H1 (cell line): ENCODE measurements around the gene PAGE5. TPM values are rescaled to one million over a fixed set of nuclear protein-coding genes. Genes with fewer than 3 reads are reported as not detected.

Source experiments
- CTCF ChIA-PET: fragments of 300-600 bp; sonication (Branson Sonifier 250); formaldehyde crosslinking; loops from one replicate; lab custom pipeline; 2021; ENCODE audit not compliant: partially characterized antibody; lab: Charles Lee
- POLR2A ChIA-PET: fragments of 300-600 bp; sonication (Branson Sonifier 250); formaldehyde crosslinking; loops from one replicate; lab custom pipeline; 2021; ENCODE audit warnings: inconsistent platforms; ENCODE audit not compliant: partially characterized antibody; lab: Charles Lee
- DNase-seq, 2 experiments: peaks; one replicate each; pipeline versions ENCODE4 v3.0.0 to v3.0.0-alpha.2; 2010 to 2022; ENCODE audit warnings: low spot score in 2 of 2, low read depth in 1 of 2, mixed read lengths in 1 of 2
- FAIRE-seq: peaks from 2 replicates; lab custom pipeline; 2011; peaks lifted over from hg19 to GRCh38; lab: Jason Lieb, UNC
- H2AFZ ChIP-seq: 2 replicates; pipeline ENCODE4 v1.8.1; 2012; ENCODE audit warnings: low read length, inconsistent platforms
- H2AK5ac ChIP-seq: 2 replicates; pipeline ENCODE4 v1.6.1; 2013; ENCODE audit warnings: low read depth, low read length
- H2BK120ac ChIP-seq: replicated peaks from 2 replicates; pipeline ENCODE3; 2013; ENCODE audit warnings: low read depth, low read length, inconsistent platforms
- H2BK12ac ChIP-seq: 2 replicates; pipeline ENCODE4 v1.6.1; 2013; ENCODE audit warnings: low read depth, low read length
- H2BK15ac ChIP-seq: 2 replicates; pipeline ENCODE4 v1.6.1; 2013; ENCODE audit warnings: low read length
- H2BK20ac ChIP-seq: 2 replicates; pipeline ENCODE4 v1.6.1; 2013; ENCODE audit warnings: low read length
- H2BK5ac ChIP-seq: 2 replicates; pipeline ENCODE4 v1.6.1; 2013; ENCODE audit warnings: low read depth, low read length
- H3K14ac ChIP-seq: 2 replicates; pipeline ENCODE4 v1.6.1; 2013; ENCODE audit warnings: inconsistent platforms; ENCODE audit not compliant: insufficient read length
- H3K18ac ChIP-seq: 2 replicates; pipeline ENCODE4 v1.6.1; 2013; ENCODE audit warnings: low read length; ENCODE audit errors: extremely low read depth
- H3K23ac ChIP-seq: 2 replicates; pipeline ENCODE4 v1.6.1; 2013; ENCODE audit warnings: inconsistent platforms; ENCODE audit not compliant: insufficient read length
- H3K23me2 ChIP-seq: 2 replicates; pipeline ENCODE4 v1.6.1; 2013; ENCODE audit warnings: low read depth, low read length
- H3K27ac ChIP-seq: 2 replicates; pipeline ENCODE4 v1.6.1; 2011; ENCODE audit warnings: low read depth, low read length, inconsistent platforms
- H3K27me3 ChIP-seq, 4 experiments: replicated peaks in 1 of 4; 1 replicate in 1 of 4; 2 replicates in 3 of 4; pipeline versions ENCODE4 v1.6.1 to v1.8.1; 2011 to 2013; ENCODE audit warnings: low read length in 3 of 4, mild to moderate bottlenecking in 3 of 4, inconsistent platforms in 2 of 4, mixed read lengths in 2 of 4, moderate library complexity in 1 of 4; ENCODE audit not compliant: control insufficient read depth in 3 of 4, insufficient read depth in 3 of 4; ENCODE audit errors: extremely low read depth in 1 of 4
- H3K36me3 ChIP-seq, 4 experiments: 2 replicates each; pipeline versions ENCODE4 v1.6.1 to v1.8.1; 2011 to 2013; ENCODE audit warnings: mild to moderate bottlenecking in 4 of 4, low read length in 3 of 4, moderate library complexity in 2 of 4, control low read depth in 1 of 4, inconsistent platforms in 1 of 4; ENCODE audit not compliant: insufficient read depth in 4 of 4, control insufficient read depth in 2 of 4
- H3K4ac ChIP-seq: replicated peaks from 2 replicates; pipeline ENCODE3; 2013; ENCODE audit warnings: low read length, low read depth, mixed read lengths, inconsistent platforms; ENCODE audit not compliant: insufficient read length
- H3K4me1 ChIP-seq, 4 experiments: replicated peaks in 1 of 4; 1 replicate in 1 of 4; 2 replicates in 3 of 4; pipeline versions ENCODE4 v1.6.1 to v1.8.1; 2011 to 2013; ENCODE audit warnings: low read length in 3 of 4, inconsistent platforms in 2 of 4, mixed read lengths in 1 of 4; ENCODE audit not compliant: insufficient read depth in 4 of 4, control insufficient read depth in 3 of 4
- H3K4me2 ChIP-seq, 2 experiments: 2 replicates each; pipeline versions ENCODE4 v1.6.1 to v1.8.1; 2011 to 2013; ENCODE audit warnings: low read depth in 2 of 2, low read length in 2 of 2, control low read depth in 1 of 2, inconsistent platforms in 1 of 2, mild to moderate bottlenecking in 1 of 2; ENCODE audit not compliant: insufficient read depth in 1 of 2
- H3K4me3 ChIP-seq, 4 experiments: fragments of 200-600, 300-600 bp in 1 of 4; sonication (generic), shearing (Covaris generic), sonication (Bioruptor Twin) in 1 of 4; 2 replicates each; pipeline versions ENCODE4 v1.5.1 to v1.8.1; 2011 to 2016; ENCODE audit warnings: low read length in 4 of 4, low read depth in 3 of 4, control low read depth in 2 of 4, inconsistent platforms in 2 of 4, mild to moderate bottlenecking in 2 of 4, mixed read lengths in 1 of 4, moderate library complexity in 1 of 4; ENCODE audit not compliant: insufficient read depth in 2 of 4; ENCODE audit errors: extremely low read depth in 1 of 4
- H3K56ac ChIP-seq: replicated peaks from 2 replicates; pipeline ENCODE3; 2013; ENCODE audit warnings: low read depth, mild to moderate bottlenecking, mixed read lengths, low read length, inconsistent platforms; ENCODE audit not compliant: insufficient read length
- H3K79me1 ChIP-seq: 2 replicates; pipeline ENCODE4 v1.6.1; 2013; ENCODE audit warnings: low read depth, low read length, control low read depth
- H3K79me2 ChIP-seq, 2 experiments: 2 replicates each; pipeline versions ENCODE4 v1.6.1 to v1.8.1; 2012 to 2013; ENCODE audit warnings: low read length in 2 of 2, mild to moderate bottlenecking in 2 of 2, inconsistent platforms in 1 of 2; ENCODE audit not compliant: insufficient read depth in 2 of 2, control insufficient read depth in 1 of 2
- H3K9ac ChIP-seq, 4 experiments: replicated peaks in 1 of 4; 1 replicate in 1 of 4; 2 replicates in 3 of 4; pipeline versions ENCODE4 v1.6.1 to v1.8.1; 2011 to 2013; ENCODE audit warnings: low read depth in 3 of 4, low read length in 3 of 4, control low read depth in 2 of 4, mild to moderate bottlenecking in 2 of 4, moderate library complexity in 2 of 4, inconsistent platforms in 1 of 4; ENCODE audit errors: extremely low read depth in 1 of 4
- H3K9me3 ChIP-seq, 2 experiments: 2 replicates each; pipeline versions ENCODE4 v1.6.1 to v1.8.1; 2012 to 2013; ENCODE audit warnings: mild to moderate bottlenecking in 2 of 2, moderate library complexity in 2 of 2, control low read depth in 1 of 2, inconsistent platforms in 1 of 2, low read depth in 1 of 2, low read length in 1 of 2, mixed read lengths in 1 of 2; ENCODE audit not compliant: insufficient read depth in 2 of 2
- H4K20me1 ChIP-seq, 2 experiments: replicated peaks in 1 of 2; 2 replicates each; pipeline versions ENCODE3 to v1.8.1; 2011 to 2013; ENCODE audit warnings: inconsistent platforms in 2 of 2, low read length in 2 of 2, mild to moderate bottlenecking in 1 of 2; ENCODE audit not compliant: insufficient read depth in 2 of 2, control insufficient read depth in 1 of 2
- H4K5ac ChIP-seq: 2 replicates; pipeline ENCODE4 v1.6.1; 2013; ENCODE audit warnings: low read length, low read depth, mixed read lengths, inconsistent platforms; ENCODE audit not compliant: insufficient read length
- H4K8ac ChIP-seq: 2 replicates; pipeline ENCODE4 v1.8.0; 2013; ENCODE audit warnings: mild to moderate bottlenecking, moderate library complexity, low read length, inconsistent platforms; ENCODE audit not compliant: insufficient read depth; ENCODE audit errors: extremely low read depth
- H4K91ac ChIP-seq: replicated peaks from 2 replicates; pipeline ENCODE3; 2013; ENCODE audit warnings: low read length, mixed read lengths, inconsistent platforms; ENCODE audit not compliant: insufficient read length
- EP300 ChIP-seq, 2 experiments: IDR thresholded peaks; 1 replicate in 1 of 2; 2 replicates in 1 of 2; pipeline ENCODE4 v1.6.1; 2011 to 2012; ENCODE audit warnings: low read depth in 2 of 2, low read length in 2 of 2, mild to moderate bottlenecking in 2 of 2, borderline replicate concordance in 1 of 2, inconsistent platforms in 1 of 2, moderate library complexity in 1 of 2
- GABPA ChIP-seq: IDR thresholded peaks from 2 replicates; pipeline ENCODE4 v1.6.1; 2011; ENCODE audit warnings: mild to moderate bottlenecking, low read length, moderate library complexity, borderline replicate concordance; ENCODE audit not compliant: insufficient read depth
- RAD21 ChIP-seq, 2 experiments: IDR thresholded peaks in 1 of 2; conservative IDR thresholded peaks in 1 of 2; 2 replicates each; pipeline ENCODE4 v1.6.1; 2011; ENCODE audit warnings: low read depth in 2 of 2, low read length in 2 of 2, improper control_type of control experiment in 1 of 2, inconsistent platforms in 1 of 2, mild to moderate bottlenecking in 1 of 2, moderate library complexity in 1 of 2
- SAP30 ChIP-seq: fragments of 300-600 bp; sonication (generic); IDR thresholded peaks from 2 replicates; pipeline ENCODE4 v1.7.1; 2012; ENCODE audit warnings: low read length, moderate library complexity, mild to moderate bottlenecking, inconsistent platforms; ENCODE audit not compliant: insufficient read depth, insufficient replicate concordance
- SP2 ChIP-seq: IDR thresholded peaks from 2 replicates; pipeline ENCODE4 v1.6.1; 2012; ENCODE audit warnings: mild to moderate bottlenecking, low read length, inconsistent platforms
- SP4 ChIP-seq: IDR thresholded peaks from 2 replicates; pipeline ENCODE4 v1.6.1; 2012; ENCODE audit warnings: low read length, inconsistent platforms
- SRF ChIP-seq: IDR thresholded peaks from 2 replicates; pipeline ENCODE4 v1.6.1; 2011; ENCODE audit warnings: mild to moderate bottlenecking, low read depth, low read length, moderate library complexity
- SUZ12 ChIP-seq: fragments of 200-600 bp; sonication (generic); IDR thresholded peaks from 2 replicates; pipeline ENCODE4 v1.6.1; 2012; ENCODE audit warnings: mild to moderate bottlenecking, inconsistent platforms, low read length, moderate library complexity, mixed read lengths
- TAF7 ChIP-seq: optimal IDR thresholded peaks from 2 replicates; pipeline ENCODE3; 2011; ENCODE audit warnings: low read depth, mild to moderate bottlenecking, inconsistent platforms, low read length, moderate library complexity, borderline replicate concordance
- TBP ChIP-seq: IDR thresholded peaks from 2 replicates; pipeline ENCODE4 v1.6.1; 2011; ENCODE audit warnings: low read depth, low read length, improper control_type of control experiment
- WGBS, 2 experiments: shearing (Covaris generic) in 1 of 2; methylation state at CpG; one replicate each; pipeline versions ENCODE4 v1.1.6 to v1.1.7; 2013 to 2015; ENCODE audit warnings: low lambda C conversion rate in 2 of 2, mixed read lengths in 2 of 2, inconsistent platforms in 1 of 2, low coverage in 1 of 2, missing lambda C conversion rate in 1 of 2; ENCODE audit not compliant: insufficient replicate concordance in 2 of 2, insufficient coverage in 1 of 2, insufficient read length in 1 of 2; ENCODE audit errors: extremely low coverage in 1 of 2, missing lambda C conversion rate in 1 of 2; 5-methylcytosine and 5-hydroxymethylcytosine counted together
- long read RNA-seq, 2 experiments: library from RNA in 1 of 2; library from capped mRNA in 1 of 2; stranded (forward); transcript quantifications; one replicate each; pipeline ENCODE4 v2.0.0, GENCODE V29; 2021; ENCODE audit warnings: inconsistent platforms in 1 of 2
- polyA minus RNA-seq, 3 experiments: library from RNA; depleted of rRNA, polyadenylated mRNA; stranded (reverse); fragments of >200 nt; gene quantifications; 1 replicate in 2 of 3; 2 replicates in 1 of 3; pipeline ENCODE4 v1.2.3, GENCODE V29; 2011
- polyA plus RNA-seq, 7 experiments: library from polyadenylated mRNA; depleted of rRNA in 3 of 7; stranded (reverse) in 5 of 7; unstranded in 2 of 7; fragments of >200 nt in 5 of 7; fragments of 200-250 nt in 2 of 7; gene quantifications; 1 replicate in 5 of 7; 2 replicates in 1 of 7; 4 replicates in 1 of 7; pipeline versions ENCODE4 v1.2.1 to v1.2.3, GENCODE V29; 2011 to 2013; ENCODE audit warnings: missing spikeins in 2 of 7, mixed read lengths in 2 of 7
- total RNA-seq: library from RNA; stranded (reverse); fragmentation: NEBNext Ultra II Directional; extraction: Animal tissue kit (Norgen Biotek cat#: 25700); gene quantifications from 2 replicates; pipeline ENCODE4 v1.2.1, GENCODE V29; 2021

PAGE5 gene, protein sequence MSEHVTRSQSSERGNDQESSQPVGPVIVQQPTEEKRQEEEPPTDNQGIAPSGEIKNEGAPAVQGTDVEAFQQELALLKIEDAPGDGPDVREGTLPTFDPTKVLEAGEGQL
- not detected in 2 replicates for total RNA-seq
- polyA plus RNA-seq (2011; rRNA removed) = not detected in 2 replicates
- polyA plus RNA-seq (2011; cell fraction: cytosol; rRNA removed) = not detected
- polyA plus RNA-seq (2011; cell fraction: nucleus; rRNA removed) = not detected
- polyA plus RNA-seq (2012, experiment 1 of 2) = not detected in 4 replicates
- polyA plus RNA-seq (2012, experiment 2 of 2) = not detected
- not detected for polyA plus RNA-seq (2013, experiment 1 of 2)
- polyA plus RNA-seq (2013, experiment 2 of 2) = not detected
- not detected in 2 replicates for polyA minus RNA-seq (2011; rRNA and poly(A)+ RNA removed)
- polyA minus RNA-seq (2011; cell fraction: cytosol; rRNA and poly(A)+ RNA removed) = not detected
- polyA minus RNA-seq (2011; cell fraction: nucleus; rRNA and poly(A)+ RNA removed) = not detected
- long read RNA-seq, experiment 1 = 0 reads
- long read RNA-seq, experiment 2 = 0 reads

DNA sequence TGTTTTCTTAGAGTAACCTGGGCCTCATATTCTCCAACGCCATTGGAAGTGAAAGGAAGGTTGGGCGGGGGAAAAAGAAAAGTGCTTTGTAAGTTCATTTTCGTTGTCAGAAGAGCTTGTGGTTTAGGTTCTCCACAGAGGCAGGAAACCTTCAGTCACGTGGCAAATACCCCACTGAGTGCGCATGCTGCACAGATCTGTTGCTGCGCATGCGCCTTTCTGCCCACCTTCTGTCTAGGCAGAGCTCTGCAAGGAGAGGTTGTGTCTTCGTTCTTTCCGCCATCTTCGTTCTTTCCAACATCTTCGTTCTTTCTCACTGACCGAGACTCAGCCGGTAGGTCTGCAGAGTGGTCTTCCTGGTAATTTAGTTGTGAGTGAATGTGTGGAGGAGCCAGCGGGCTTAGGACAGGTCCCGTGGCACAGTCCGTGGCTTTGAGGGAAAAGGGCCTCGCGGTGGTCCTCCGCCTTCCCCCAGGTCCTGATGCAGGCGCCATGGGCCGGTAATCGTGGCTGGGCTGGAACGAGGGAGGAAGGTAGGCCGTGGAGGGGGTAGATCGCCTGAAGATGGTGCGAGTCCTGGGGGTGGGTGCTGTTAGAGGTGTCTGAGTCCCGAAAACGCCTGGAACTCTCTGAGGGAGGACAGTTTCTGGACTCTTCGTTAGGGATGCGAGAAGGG, at the start of gene PAGE5:
Gene PAGE5, plus strand, starts transcription at position 228 of the 676 bp plus-strand sequence. CDS start 1,037 bp downstream, outside the sequence.
- H3K79me2 ChIP-seq = no peaks in the 10 kb centered on the region
- 91% methylated on average over 18 of the region's 30 CpGs; no CpG with 5 or more reads in 1 of the 2 experiments for WGBS, 2 experiments
- H4K8ac ChIP-seq = no peak within 1 kb of the TSS
- POLR2A ChIA-PET = no interaction called here
- H3K4me3 ChIP-seq = no peak within 1 kb of the TSS
- no peaks in the 10 kb centered on the region for H3K79me1 ChIP-seq
- no peak within 1 kb of the TSS for H2BK5ac ChIP-seq
- H3K23ac ChIP-seq = no peak within 1 kb of the TSS
- no peak within 1 kb of the TSS for H3K27ac ChIP-seq
- DNase-seq = no peak
- H4K5ac ChIP-seq = no peak within 1 kb of the TSS
- no peak within 1 kb of the TSS for H2BK20ac ChIP-seq
- no peak within 1 kb of the TSS for H2BK15ac ChIP-seq
- H3K14ac ChIP-seq = no peak within 1 kb of the TSS
- H3K9me3 ChIP-seq = peaks cover 0 to 15% of the 10 kb centered on the region in 2 experiments; a peak in 2 of 4 replicates
- no peaks in the 10 kb centered on the region for H3K27me3 ChIP-seq
- H4K91ac ChIP-seq = no peak within 1 kb of the TSS
- no peak within 1 kb of the TSS for H2AK5ac ChIP-seq
- no peak within 1 kb of the TSS for H3K4me2 ChIP-seq
- H3K18ac ChIP-seq = no peak within 1 kb of the TSS
- no peaks in the 10 kb centered on the region for H3K36me3 ChIP-seq
- no peak within 1 kb of the TSS for H3K56ac ChIP-seq
- H2BK120ac ChIP-seq = no peak within 1 kb of the TSS
- no peak within 1 kb of the TSS for H2AFZ ChIP-seq
- H3K4me1 ChIP-seq = no peaks in the 10 kb centered on the region
- no peak within 1 kb of the TSS for H3K4ac ChIP-seq
- H2BK12ac ChIP-seq = no peak within 1 kb of the TSS
- CTCF ChIA-PET = no interaction called here
- H3K9ac ChIP-seq = no peak within 1 kb of the TSS
- no peaks in the 10 kb centered on the region for H4K20me1 ChIP-seq
- H3K23me2 ChIP-seq = no peaks in the 10 kb centered on the region
- FAIRE-seq = no peak
- TF ChIP-seq SRF (no peak), GABPA (no peak), SAP30 (no peak), EP300 (IDR thresholded peaks at IDR 0.05; ENCODE audit: borderline replicate concordance in 1 of 2, low read depth in 2 of 2, low read length in 2 of 2) (no peak), SP4 (no peak), RAD21 (IDR thresholded peaks at IDR 0.05 in 1 of 2, conservative IDR thresholded peaks at IDR 0.05 in 1 of 2; ENCODE audit: low read depth in 2 of 2, low read length in 2 of 2) (no peak), SUZ12 (no peak), TBP (no peak), SP2 (no peak), TAF7 (no peak)
